PC-3 (cell line): Measurements from ENCODE around the gene TMUB2.

Experiments used
- CTCF ChIP-seq: fragments of 300-600 bp; sonication (generic); conservative IDR thresholded peaks from 2 replicates; pipeline ENCODE4 v1.5.1; 2017; ENCODE audit warnings: antibody characterized with exemption, low read depth, mild to moderate bottlenecking, low read length
- EZH2phosphoT487 ChIP-seq: fragments of 300-600 bp; sonication (generic); IDR thresholded peaks from 2 replicates; pipeline ENCODE4 v1.6.1; 2018; ENCODE audit warnings: mild to moderate bottlenecking, antibody characterized with exemption, low read length, borderline replicate concordance

- TF ChIP-seq CTCF (no peak), EZH2phosphoT487 (no peak)
These were observed 31.1 kb downstream of the TMUB2 start for GRCh38 chr17:44217738-44218343.
